Stimulated activated CD8-positive, alpha-beta memory T cell treated with anti-CD3 and anti-CD28 coated beads, Interleukin-15, amount 100 ng/mL, for 1 hour (primary cell): ENCODE data around the gene TOGARAM1.

Source experiments
- DNase-seq: peaks from one replicate; pipeline ENCODE4 v3.0.0-alpha.2; 2020; ENCODE audit warnings: low read depth

TOGARAM1 gene

GRCh38 chr14:44963775-44964380, 1.9 kb downstream of the TOGARAM1 start:
- DNase-seq = no peak

GRCh38 chr14:44966601-44967336, 4.8 kb downstream of the TOGARAM1 start:
- no peak for DNase-seq

- no peak for DNase-seq
Observed at GRCh38 chr14:44968714-44969113, 6.7 kb downstream of the TOGARAM1 start.

DNA sequence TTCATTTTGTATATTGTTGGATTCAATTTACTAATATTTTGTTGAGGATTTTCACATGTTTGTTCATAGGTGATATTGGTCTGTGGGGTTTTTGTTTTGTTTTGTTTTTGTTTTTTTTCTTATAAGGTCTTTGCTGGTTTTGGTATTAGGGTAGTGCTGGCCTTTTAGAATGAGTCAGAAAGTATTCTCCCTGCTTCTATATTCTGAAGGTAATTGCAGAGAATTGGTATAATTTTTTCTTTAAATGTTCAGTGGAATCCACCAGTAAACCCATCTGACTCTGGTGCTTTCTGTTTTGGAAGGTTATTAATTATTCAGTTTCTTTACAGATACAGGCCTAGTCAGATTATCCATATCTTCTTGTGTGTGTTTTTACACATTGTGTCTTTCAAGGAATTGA, 8.9 kb downstream of the TOGARAM1 start:
- DNase-seq = no peak

DNA sequence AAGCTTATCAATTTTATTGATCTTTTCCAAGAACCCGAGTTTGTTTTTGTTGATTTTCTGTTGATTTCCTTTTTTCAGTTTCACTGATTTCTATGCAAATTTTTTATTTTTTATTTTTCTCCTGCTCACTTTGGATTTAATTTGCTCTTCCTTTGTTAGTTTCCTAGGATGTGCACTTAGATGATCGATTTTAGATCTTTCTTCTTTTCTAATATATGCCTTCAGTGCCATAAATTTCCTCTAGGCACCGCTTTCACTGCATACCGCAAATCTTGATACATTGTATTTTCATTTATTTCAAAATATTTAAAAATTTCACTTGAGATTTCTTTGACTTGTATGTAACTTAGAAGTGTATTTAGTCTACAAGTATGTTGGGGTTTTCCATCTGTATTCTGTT, 9.5 kb downstream of the TOGARAM1 start:
- no peak for DNase-seq

GRCh38 chr14:44979273-44979672, 17.3 kb downstream of the TOGARAM1 start:
- no peak for DNase-seq

DNA sequence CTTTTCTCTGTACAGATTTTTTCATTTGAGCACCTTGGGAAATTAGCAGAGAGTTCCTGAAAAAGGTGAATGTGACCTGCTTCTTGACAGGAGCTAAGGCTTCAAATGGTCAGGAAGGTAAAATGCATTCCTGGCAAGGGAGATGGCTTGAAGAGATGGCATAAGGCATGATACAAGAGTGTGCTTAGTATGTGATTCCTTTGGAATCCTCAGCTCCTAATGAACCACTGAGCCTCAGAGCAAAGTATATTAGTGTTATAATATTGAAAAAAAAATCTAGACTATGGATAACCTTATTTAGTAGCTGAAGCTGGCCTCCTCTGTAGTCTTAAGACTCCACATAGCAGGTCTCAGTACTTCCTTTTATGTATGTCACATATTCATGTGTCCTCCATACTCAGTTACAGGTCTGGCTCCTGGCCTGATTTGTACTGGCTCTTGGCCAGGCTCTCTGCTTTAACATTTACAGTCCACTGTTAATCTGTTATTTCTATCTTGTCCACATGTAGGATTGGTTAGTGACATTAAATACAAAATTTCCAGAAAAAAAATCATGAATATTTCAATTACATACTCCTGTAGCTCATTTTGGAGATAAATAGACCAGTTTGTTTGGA, 17.9 kb downstream of the TOGARAM1 start:
- DNase-seq = no peak

GRCh38 chr14:44981198-44981597, 19.2 kb downstream of the TOGARAM1 start:
- DNase-seq = no peak

GRCh38 chr14:44982594-44982993, 20.6 kb downstream of the TOGARAM1 start:
- no peak for DNase-seq

DNA sequence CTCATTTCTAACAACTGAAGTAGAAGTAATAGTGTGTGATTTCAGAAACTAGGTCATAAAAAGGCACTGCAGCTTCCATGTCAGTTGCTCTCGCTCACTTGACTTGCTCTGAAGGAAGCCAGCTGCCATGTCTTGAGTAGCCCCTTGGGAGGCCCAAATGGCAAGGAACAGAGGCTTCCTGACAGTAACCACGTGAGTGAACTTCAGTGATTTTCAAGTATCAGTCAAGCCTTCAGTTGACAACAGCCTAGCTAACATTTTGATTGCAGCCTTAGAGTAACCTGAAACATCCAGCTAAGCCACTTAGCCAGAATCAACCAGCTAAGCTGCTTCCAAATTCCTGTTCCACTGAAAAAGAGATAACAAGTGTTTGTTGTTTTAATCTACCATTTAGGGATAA, 26.7 kb downstream of the TOGARAM1 start:
- DNase-seq = no peak

GRCh38 chr14:44989497-44990440, 27.8 kb downstream of the TOGARAM1 start:
- no peak for DNase-seq

GRCh38 chr14:44990533-44990932, 28.5 kb downstream of the TOGARAM1 start:
- no peak for DNase-seq

DNA sequence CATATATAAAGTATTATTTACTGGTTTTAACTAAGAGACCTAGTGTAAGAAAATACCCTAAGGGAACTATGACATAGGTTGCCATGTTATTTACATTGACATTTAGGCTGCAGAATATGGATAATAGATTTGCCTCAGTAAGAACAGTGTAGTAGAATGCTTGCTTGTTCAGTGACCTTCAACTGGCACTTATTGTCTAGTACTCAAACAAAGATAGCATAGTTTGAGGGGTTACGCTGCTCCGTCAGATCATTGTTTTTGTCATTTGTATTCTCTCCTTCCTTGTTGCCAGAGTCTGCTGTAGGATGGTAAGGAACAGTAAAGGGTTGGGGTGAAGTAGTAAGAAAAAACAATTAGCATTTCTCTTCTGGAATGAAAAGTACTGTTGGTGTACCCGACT, 33.2 kb downstream of the TOGARAM1 start:
- DNase-seq = no peak

GRCh38 chr14:44995770-44996294, 33.8 kb downstream of the TOGARAM1 start:
- DNase-seq = no peak

- no peak for DNase-seq
Observed at GRCh38 chr14:45003924-45004323, 41.9 kb downstream of the TOGARAM1 start.

GRCh38 chr14:45015133-45015532, 53.1 kb downstream of the TOGARAM1 start:
- DNase-seq = no peak

DNA sequence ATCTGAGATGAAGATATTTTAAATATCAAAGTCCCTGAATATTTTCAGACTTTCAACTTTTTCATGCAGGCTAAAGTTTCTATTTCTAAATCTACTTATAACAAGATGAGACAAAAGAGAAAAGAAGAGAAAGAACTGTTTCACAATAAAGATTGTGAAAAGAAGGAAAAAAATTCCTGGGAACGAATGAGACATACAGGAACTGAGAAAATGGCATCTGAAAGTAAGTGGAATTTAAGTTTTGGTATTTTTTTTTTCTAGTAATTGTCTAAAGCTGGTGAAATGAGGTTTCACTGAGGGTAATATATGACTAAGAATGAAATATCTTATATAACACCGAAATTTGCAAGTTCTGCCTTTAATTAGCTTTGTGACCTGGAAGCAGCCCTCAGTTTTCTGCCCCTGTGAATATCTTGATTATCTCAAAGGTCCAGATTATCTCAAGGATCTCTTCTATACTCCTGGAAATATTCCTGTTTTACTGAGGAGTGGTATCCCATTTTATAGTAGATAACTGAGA, 66.2 kb downstream of the TOGARAM1 start:
- DNase-seq = no peak

- DNase-seq = no peak
Observed at GRCh38 chr14:45034730-45035129, 72.7 kb downstream of the TOGARAM1 start.

- no peak for DNase-seq
Observed at GRCh38 chr14:45038256-45038655, 76.3 kb downstream of the TOGARAM1 start.

DNA sequence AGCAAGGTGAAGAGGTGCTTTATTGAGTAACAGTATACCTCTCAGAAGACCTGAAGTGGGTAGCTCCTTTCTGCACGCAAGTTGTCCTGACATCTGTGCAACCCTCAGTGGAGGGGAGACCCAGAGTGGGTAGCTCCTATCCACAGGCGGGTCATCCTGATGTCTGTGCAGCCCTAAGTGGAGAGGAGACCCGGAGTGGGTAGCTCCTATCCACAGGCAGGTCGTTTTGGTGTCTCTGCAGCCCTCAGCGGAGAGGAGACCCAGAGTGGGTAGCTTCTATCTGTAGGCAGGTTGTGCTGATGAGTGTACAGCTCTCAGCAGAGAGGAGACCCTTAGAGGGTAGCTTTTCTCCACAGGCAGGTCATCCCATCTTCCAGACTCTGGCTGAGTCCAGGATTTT, 76.9 kb downstream of the TOGARAM1 start:
- DNase-seq = no peak

GRCh38 chr14:45039390-45039789, 77.4 kb downstream of the TOGARAM1 start:
- DNase-seq = no peak

DNA sequence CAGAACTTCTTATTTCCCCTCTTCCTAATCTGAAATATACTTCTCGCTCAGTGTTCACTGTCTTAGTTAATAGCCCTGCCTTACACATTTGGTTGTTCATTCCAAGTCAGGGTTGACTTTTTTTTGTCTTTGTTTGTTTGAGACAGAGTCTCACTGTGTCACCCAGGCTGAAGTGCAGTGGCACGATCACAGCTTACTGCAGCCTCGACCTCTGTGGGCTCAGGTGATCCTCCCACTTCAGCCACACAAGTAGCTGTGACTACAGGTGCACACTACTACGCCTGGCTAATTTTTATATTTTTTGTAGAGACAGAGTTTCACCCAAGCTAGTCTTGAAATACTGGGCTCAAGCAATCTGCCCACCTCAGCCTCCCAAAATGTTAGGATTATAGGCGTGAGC, 79.7 kb downstream of the TOGARAM1 start:
- DNase-seq = no peak
